T-helper 1 cell treated with Interleukin-12 subunit alpha and Interleukin-12 subunit beta and Interleukin-4 antibody, amounts not matched to agents 30 μg/mL and 1 μg/mL, for 36 hours (primary cell): Measurements from ENCODE around the gene MRPL20.
A peak's percentile ranks its signal among the peaks of the same experiment; 100 is the strongest.
"Not testable (repeated sequence)": the region's sequence is repeated elsewhere in the genome, so short reads cannot be mapped to it uniquely, and the experiment has no call there.

Experiments
- H3K27ac Mint-ChIP-seq: one replicate; pipeline ENCODE4 v1.8.0; 2021; ENCODE audit warnings: mild to moderate bottlenecking, mixed read lengths
- H3K27me3 Mint-ChIP-seq: one replicate; pipeline ENCODE4 v1.8.0; 2021; ENCODE audit warnings: low read depth, mixed read lengths
- H3K36me3 Mint-ChIP-seq: one replicate; pipeline ENCODE4 v1.8.0; 2021; ENCODE audit warnings: low read depth, mixed read lengths
- H3K4me1 Mint-ChIP-seq: one replicate; pipeline ENCODE4 v1.8.0; 2021; ENCODE audit warnings: low read depth, mixed read lengths
- H3K4me3 Mint-ChIP-seq: one replicate; pipeline ENCODE4 v1.8.0; 2021; ENCODE audit warnings: mild to moderate bottlenecking, moderate library complexity, mixed read lengths
- H3K9me3 Mint-ChIP-seq: one replicate; pipeline ENCODE4 v1.8.0; 2021; ENCODE audit warnings: mixed read lengths

Gene MRPL20

DNA sequence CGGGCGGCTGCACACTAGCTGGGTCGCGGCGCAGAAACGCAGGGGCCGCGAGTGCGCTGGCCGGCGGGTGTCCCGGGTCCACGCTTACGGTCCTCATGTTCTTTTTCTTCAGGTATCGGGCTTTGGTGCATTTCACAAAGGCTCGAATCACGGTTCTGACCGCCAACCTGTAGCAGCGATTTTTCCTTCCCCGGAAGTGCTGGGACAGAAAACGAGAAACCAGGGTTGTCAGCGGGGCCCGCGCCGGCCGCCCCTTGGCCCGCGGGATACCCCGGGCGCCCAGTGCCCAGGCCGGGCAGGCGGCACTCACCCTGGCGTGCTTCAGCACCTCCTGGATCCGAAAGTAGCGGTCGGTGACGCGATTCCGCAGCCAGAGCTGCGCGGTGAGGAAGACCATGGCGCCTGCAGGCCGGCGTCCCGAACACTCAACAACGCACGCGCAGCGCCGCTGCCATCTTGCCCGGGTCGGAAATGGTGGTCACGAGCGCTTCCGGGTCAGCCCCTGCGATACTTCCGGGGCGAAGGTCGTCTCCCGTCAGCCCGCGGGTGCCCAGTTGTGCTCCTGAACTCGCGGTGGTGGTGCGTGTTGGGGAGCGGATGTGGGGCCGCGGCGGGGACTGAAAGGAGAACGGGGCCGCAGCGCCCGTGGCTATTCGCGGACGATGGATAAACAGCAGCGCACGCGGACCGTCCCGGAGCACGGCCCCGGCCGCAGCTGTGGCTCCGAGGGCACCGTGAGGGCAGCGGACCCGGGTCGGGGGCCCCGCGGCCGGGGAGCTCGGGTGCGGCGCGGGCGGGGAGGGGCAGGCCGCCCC, at the start of gene MRPL20:
Gene MRPL20, minus strand, starts transcription at position 473 of the 815 bp plus-strand sequence. Its CDS starts 76 bp downstream, at position 397.
- no peaks in the 10 kb centered on the region for H3K27me3 Mint-ChIP-seq
- H3K9me3 Mint-ChIP-seq, result no peaks in the 10 kb centered on the region
- peak within 1 kb of the TSS; percentile 89 for H3K4me3 Mint-ChIP-seq
- peaks cover 23% of the 10 kb centered on the region for H3K4me1 Mint-ChIP-seq
- H3K36me3 Mint-ChIP-seq, result peaks cover 29% of the 10 kb centered on the region
- H3K27ac Mint-ChIP-seq, result peak within 1 kb of the TSS; percentile 92

DNA sequence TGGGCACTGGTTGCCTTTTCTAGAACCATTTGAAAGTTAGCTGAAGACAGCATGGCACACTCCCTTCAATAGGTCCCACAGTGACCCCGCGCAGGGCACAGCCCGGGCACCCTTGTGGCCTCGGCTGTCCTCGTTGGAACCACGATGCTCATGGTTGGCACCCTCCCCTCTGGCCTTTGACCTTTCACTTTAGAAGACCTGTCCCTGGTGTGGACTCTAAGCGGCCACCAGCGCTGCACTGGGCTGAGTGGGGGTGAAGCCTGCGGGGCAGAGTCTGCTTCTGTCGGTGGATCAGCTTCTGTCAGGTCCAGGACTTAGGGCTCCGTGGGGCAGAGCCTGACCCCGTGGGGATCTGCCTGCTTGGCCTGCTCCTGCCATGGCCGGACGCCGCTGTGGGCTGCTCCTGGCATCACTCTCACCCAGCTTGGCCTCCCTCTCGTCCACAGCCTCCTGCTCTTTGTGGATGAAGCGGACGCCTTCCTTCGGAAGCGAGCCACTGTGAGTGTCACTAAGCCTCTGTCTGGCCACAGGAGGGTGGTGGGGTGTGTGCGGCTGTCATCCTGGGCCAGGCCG, 49.7 kb upstream of the MRPL20 start:
- H3K4me3 Mint-ChIP-seq, H3K27ac Mint-ChIP-seq, H3K9me3 Mint-ChIP-seq, H3K36me3 Mint-ChIP-seq, H3K27me3 Mint-ChIP-seq, H3K4me1 Mint-ChIP-seq: not testable (repeated sequence)

GRCh38 chr1:1455934-1456333, 48.8 kb upstream of the MRPL20 start:
- H3K9me3 Mint-ChIP-seq, H3K27ac Mint-ChIP-seq, H3K4me1 Mint-ChIP-seq, H3K27me3 Mint-ChIP-seq, H3K4me3 Mint-ChIP-seq, H3K36me3 Mint-ChIP-seq: not testable (repeated sequence)

DNA sequence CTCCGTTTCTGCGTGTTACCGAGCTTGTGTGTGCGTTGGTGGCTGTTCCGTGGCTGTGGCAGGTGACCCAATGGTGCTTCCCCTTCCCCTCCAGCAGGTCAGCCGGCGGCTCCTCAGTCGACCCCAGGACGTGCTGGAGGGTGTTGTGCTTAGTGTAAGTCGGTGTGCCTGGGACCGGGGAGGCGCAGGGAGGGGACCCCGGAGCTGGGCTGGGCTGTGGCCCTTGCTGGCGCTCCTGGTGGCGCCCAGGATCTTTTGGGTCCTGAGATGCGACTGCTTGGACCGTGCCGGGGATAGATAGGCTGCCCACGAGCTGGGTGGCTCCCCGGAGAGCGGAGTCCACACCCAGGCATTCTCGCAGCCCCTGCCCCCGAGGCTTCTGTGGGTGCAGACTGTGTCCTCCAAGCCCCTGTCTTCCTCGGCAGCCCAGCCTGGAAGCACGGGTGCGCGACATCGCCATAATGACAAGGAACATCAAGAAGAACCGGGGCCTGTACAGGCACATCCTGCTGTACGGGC, 48.3 kb upstream of the MRPL20 start:
- H3K4me1 Mint-ChIP-seq, result no peaks in the 10 kb centered on the region
- no peaks in the 10 kb centered on the region for H3K27me3 Mint-ChIP-seq
- no peaks in the 10 kb centered on the region for H3K9me3 Mint-ChIP-seq
- H3K27ac Mint-ChIP-seq, result no peak overlapping the region
- no peaks in the 10 kb centered on the region for H3K36me3 Mint-ChIP-seq
- no peak overlapping the region for H3K4me3 Mint-ChIP-seq

DNA sequence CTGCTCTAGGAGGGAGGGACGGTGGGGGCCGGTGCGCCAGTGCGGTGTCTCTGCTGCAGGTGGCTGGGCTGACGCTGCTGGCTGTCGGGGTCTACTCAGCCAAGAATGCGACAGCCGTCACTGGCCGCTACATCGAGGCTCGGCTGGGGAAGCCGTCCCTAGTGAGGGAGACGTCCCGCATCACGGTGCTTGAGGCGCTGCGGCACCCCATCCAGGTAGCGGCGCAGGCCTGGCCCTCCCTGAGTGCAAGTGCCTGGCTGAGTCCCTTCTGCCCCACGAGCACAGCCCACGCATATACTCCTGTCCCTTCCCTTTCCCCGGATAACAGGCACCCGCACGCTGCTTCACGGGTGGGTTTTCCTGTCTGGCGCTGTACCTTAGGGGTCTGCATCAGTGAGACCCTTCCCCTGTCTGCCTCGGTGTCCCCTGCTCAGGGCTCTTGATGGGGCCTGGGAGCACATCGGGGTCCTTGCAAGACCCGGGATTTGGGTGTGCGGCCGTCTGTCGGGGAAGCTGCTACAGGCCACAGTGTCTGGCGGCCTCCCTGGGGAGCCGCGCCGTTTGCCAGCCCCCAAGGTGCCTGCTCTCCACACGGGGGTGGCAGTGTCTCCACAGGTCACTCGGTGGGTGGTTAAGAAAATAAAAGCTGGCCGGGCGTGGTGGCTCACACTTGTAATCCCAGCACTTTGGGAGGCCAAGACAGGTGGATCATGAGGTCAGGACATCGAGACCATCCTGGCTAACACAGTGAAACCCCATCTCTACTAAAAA, 47.4 kb upstream of the MRPL20 start:
- H3K27ac Mint-ChIP-seq, H3K4me1 Mint-ChIP-seq, H3K9me3 Mint-ChIP-seq, H3K4me3 Mint-ChIP-seq, H3K27me3 Mint-ChIP-seq, H3K36me3 Mint-ChIP-seq: not testable (repeated sequence)

DNA sequence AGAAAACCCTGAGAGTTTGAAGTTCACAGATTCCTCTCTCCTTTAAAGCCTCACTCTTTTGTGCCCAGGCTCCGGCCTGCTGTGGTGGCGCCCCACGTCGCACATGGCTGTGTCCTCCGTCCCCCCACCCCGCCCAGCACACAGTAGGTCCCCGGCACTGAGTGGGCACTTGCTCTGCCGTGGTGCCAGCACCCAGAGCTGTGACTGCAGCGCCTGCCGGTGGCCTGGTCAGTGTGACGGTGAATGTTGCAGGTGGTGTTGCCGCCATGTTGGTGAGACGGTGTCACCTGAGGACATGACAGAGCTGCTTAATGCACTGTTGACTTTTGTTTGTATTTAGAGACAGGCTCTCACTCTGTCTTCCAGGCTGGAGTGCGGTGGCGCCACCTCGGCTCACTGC, 45.8 kb upstream of the MRPL20 start:
- Mint-ChIP-seq H3K4me3 (no peak overlapping the region), H3K4me1 (no peaks in the 10 kb centered on the region), H3K27me3 (peaks cover 5% of the 10 kb centered on the region), H3K9me3 (no peaks in the 10 kb centered on the region), H3K27ac (no peak overlapping the region), H3K36me3 (no peaks in the 10 kb centered on the region)

DNA sequence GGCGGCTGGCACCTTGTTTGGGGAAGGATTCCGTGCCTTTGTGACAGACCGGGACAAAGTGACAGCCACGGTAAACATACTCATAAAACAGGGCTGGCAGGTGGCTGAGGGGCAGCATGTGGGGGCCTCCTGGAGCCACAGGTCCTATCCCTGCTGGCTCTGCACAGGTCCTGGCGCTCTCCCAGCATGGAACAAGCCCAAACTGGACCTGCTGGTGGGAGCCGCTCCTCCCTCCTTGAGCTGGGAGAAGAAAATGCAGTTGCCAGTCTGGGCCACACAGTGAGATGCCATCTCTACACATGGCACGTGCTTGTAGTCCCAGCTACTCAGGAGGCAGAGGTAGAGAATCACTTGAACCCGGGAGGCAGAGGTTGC, 45.3 kb upstream of the MRPL20 start:
- H3K4me3 Mint-ChIP-seq, H3K27ac Mint-ChIP-seq, H3K9me3 Mint-ChIP-seq, H3K36me3 Mint-ChIP-seq, H3K4me1 Mint-ChIP-seq, H3K27me3 Mint-ChIP-seq: not testable (repeated sequence)

DNA sequence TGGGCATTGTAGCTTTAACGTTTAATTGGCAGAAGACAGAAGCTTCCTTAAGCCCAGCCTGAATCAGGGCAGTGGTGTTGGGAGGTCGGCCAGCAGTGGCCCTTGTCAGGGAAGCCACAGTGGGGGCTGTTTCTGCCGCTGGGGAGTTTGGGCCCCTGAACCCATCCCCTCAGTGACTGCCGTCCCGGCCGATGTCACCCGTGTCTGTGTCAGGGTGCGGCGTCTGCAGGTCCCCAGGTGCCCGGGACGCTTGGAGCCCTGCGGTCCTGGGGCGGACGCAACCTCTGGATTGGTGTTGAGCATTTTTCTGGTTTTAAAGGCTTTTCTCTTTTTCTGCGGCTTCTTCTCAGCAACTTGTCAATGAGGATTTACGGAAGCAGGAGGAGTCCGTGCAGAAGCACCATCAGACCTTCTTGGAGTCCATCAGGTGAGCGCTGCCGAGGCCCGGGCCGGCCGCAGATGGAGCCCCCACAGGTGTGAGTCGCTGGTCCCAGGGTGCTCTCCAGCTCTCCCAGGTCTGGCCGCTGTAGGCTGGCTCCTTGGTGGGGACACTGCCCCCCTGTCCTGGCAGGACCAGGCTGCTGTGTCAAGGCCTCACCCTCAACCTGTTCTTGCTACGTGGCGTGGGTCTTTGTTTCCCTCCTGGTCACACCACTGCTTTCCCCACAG, 44.7 kb upstream of the MRPL20 start:
- no peak overlapping the region for H3K4me3 Mint-ChIP-seq
- no peaks in the 10 kb centered on the region for H3K9me3 Mint-ChIP-seq
- no peaks in the 10 kb centered on the region for H3K36me3 Mint-ChIP-seq
- no peak overlapping the region for H3K27ac Mint-ChIP-seq
- no peaks in the 10 kb centered on the region for H3K4me1 Mint-ChIP-seq
- peaks cover 5% of the 10 kb centered on the region for H3K27me3 Mint-ChIP-seq

- H3K27me3 Mint-ChIP-seq, H3K4me1 Mint-ChIP-seq, H3K9me3 Mint-ChIP-seq, H3K4me3 Mint-ChIP-seq, H3K27ac Mint-ChIP-seq, H3K36me3 Mint-ChIP-seq: not testable (repeated sequence)
These were observed 43.5 kb upstream of the MRPL20 start for GRCh38 chr1:1450616-1451015.

GRCh38 chr1:1449099-1449739, 42.1 kb upstream of the MRPL20 start, which contains the start of gene ATAD3C:
ATAD3C (plus strand) TSS chr1:1449689; CDS start chr1:1450684, 995 bp downstream.
- H3K27me3 Mint-ChIP-seq, result peaks cover 5% of the 10 kb centered on the region
- H3K4me3 Mint-ChIP-seq, result no peak within 1 kb of the TSS
- no peaks in the 10 kb centered on the region for H3K36me3 Mint-ChIP-seq
- no peaks in the 10 kb centered on the region for H3K9me3 Mint-ChIP-seq
- H3K4me1 Mint-ChIP-seq, result no peaks in the 10 kb centered on the region
- no peak within 1 kb of the TSS for H3K27ac Mint-ChIP-seq

DNA sequence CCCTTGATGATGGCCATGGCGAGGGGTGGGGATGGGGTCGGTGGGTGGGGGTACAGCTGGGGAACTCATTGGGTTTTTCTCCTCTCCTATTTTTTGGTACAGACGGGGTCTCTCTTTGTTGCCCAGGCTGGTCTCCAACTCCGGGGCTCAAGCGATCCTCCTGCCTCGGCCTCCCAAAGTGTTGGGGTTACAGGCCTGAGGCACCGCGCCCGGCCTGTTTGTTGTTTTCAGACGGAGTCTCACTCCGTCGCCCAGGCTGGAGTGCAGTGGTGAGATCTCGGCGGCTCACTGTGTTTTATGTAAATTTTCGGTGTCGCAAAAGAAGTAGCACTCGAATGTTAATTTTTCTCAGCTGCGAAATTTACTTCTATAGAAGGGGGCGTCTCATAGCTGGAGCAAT, 39.5 kb upstream of the MRPL20 start:
- not testable (repeated sequence) for H3K36me3 Mint-ChIP-seq, H3K9me3 Mint-ChIP-seq, H3K4me1 Mint-ChIP-seq, H3K27ac Mint-ChIP-seq, H3K27me3 Mint-ChIP-seq, H3K4me3 Mint-ChIP-seq

GRCh38 chr1:1442069-1442770, 35.1 kb upstream of the MRPL20 start:
- no peaks in the 10 kb centered on the region for H3K27me3 Mint-ChIP-seq
- H3K9me3 Mint-ChIP-seq, result no peaks in the 10 kb centered on the region
- H3K4me1 Mint-ChIP-seq, result no peaks in the 10 kb centered on the region

DNA sequence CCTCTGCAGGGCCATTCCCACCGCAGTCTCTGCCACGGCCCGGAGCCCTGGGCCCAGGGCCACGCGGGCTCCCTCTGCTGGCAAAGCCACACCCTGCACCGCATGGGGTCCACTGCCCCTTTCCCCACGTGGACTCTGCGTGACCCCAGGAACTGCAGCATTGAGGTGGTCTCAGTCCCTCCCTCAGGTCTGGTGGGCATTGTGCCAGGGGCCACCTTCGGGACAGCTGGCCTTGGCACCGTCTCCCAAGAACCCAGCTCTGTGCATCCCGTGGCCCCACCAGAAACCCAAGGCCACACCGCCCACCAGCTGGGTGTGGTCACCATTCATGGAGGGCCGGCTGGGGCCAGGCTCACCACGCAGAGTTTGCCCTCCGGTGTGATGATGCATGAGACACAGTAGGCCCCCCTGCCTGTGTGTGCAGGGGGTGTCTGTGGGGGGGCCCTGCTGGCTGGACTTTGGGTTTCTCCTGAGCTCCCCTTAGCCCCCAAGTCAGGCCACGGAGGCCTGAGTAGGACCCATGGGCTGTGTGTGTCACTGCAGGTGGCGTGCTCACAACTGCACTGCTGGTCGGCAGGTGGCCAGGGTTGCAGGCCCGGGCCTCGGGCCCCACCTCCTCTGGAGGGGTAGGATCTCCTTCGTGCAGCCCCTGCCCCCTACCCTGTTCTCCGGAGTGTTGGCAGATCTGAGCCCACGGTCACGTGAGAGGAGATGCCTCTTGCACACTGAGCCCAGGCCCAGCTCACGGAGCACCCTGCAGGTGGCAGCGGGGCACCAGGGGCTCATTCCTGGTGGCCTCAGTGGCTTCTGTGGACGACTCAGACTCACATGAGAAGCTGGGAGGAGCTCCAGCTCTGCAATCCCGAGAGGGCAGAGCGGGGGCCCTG, 34.2 kb upstream of the MRPL20 start:
- Mint-ChIP-seq H3K27me3 (no peaks in the 10 kb centered on the region), H3K27ac (no peak overlapping the region), H3K9me3 (no peaks in the 10 kb centered on the region), H3K36me3 (no peaks in the 10 kb centered on the region), H3K4me3 (no peak overlapping the region), H3K4me1 (no peaks in the 10 kb centered on the region)

More at GRCh38 chr1:1442069-1442770, 35.1 kb upstream of the MRPL20 start:
- Mint-ChIP-seq H3K27ac (no peak overlapping the region), H3K4me3 (no peak overlapping the region), H3K36me3 (no peaks in the 10 kb centered on the region)
